Trophoblast cell (in vitro differentiated cells and primary cell): ENCODE data around the gene HOXB9.
A peak's percentile ranks its signal among the peaks of the same experiment; 100 is the strongest.

Source experiments
- DNase-seq, 2 donors: peaks; one replicate each; pipeline ENCODE4 v3.0.0-alpha.2; 2016
- H2AFZ ChIP-seq: 2 replicates; pipeline ENCODE4 v1.6.1; 2013; ENCODE audit warnings: low read length, moderate library complexity, mild to moderate bottlenecking; ENCODE audit not compliant: insufficient read depth, poor library complexity
- H2AK5ac ChIP-seq: 2 replicates; pipeline ENCODE4 v1.6.1; 2013; ENCODE audit warnings: mild to moderate bottlenecking, low read length
- H2BK120ac ChIP-seq: 2 replicates; pipeline ENCODE4 v1.6.1; 2013; ENCODE audit warnings: low read length, mild to moderate bottlenecking, moderate library complexity; ENCODE audit not compliant: insufficient read depth, poor library complexity
- H2BK12ac ChIP-seq: 2 replicates; pipeline ENCODE4 v1.6.1; 2013; ENCODE audit warnings: mild to moderate bottlenecking, low read length, moderate library complexity
- H2BK5ac ChIP-seq: 2 replicates; pipeline ENCODE4 v1.6.1; 2013; ENCODE audit warnings: low read length, low read depth, moderate library complexity, mild to moderate bottlenecking; ENCODE audit not compliant: poor library complexity
- H3K14ac ChIP-seq: 2 replicates; pipeline ENCODE4 v1.6.1; 2013; ENCODE audit warnings: mild to moderate bottlenecking, low read length
- H3K18ac ChIP-seq: 2 replicates; pipeline ENCODE4 v1.6.1; 2013; ENCODE audit warnings: mild to moderate bottlenecking, low read length
- H3K23ac ChIP-seq: 2 replicates; pipeline ENCODE4 v1.6.1; 2013; ENCODE audit warnings: low read length
- H3K27ac ChIP-seq: 2 replicates; pipeline ENCODE4 v1.5.1; 2013; ENCODE audit warnings: low read depth, mild to moderate bottlenecking, inconsistent platforms, low read length, moderate library complexity
- H3K27me3 ChIP-seq: 2 replicates; pipeline ENCODE4 v1.6.1; 2013; ENCODE audit warnings: inconsistent platforms, mild to moderate bottlenecking, low read length, moderate library complexity; ENCODE audit not compliant: insufficient read depth
- H3K36me3 ChIP-seq, 2 experiments: 1 replicate in 1 of 2; 2 replicates in 1 of 2; pipeline ENCODE4 v1.6.1; 2013; ENCODE audit warnings: low read length in 2 of 2, mild to moderate bottlenecking in 2 of 2, moderate library complexity in 1 of 2; ENCODE audit not compliant: insufficient read depth in 2 of 2, control insufficient read depth in 1 of 2
- H3K4ac ChIP-seq: 2 replicates; pipeline ENCODE4 v1.6.1; 2013; ENCODE audit warnings: low read depth, mild to moderate bottlenecking, low read length, moderate library complexity
- H3K4me1 ChIP-seq, 2 experiments: 1 replicate in 1 of 2; 2 replicates in 1 of 2; pipeline ENCODE4 v1.6.1; 2013; ENCODE audit warnings: low read length in 2 of 2, mild to moderate bottlenecking in 2 of 2, moderate library complexity in 1 of 2; ENCODE audit not compliant: insufficient read depth in 2 of 2, control insufficient read depth in 1 of 2
- H3K4me2 ChIP-seq: 2 replicates; pipeline ENCODE4 v1.6.1; 2013; ENCODE audit warnings: inconsistent platforms, mild to moderate bottlenecking, low read length, moderate library complexity
- H3K4me3 ChIP-seq: 2 replicates; pipeline ENCODE4 v1.5.1; 2013; ENCODE audit warnings: mild to moderate bottlenecking, low read depth, low read length, inconsistent platforms
- H3K79me1 ChIP-seq: one replicate; pipeline ENCODE4 v1.6.1; 2013; ENCODE audit warnings: low read length
- H3K79me2 ChIP-seq: 2 replicates; pipeline ENCODE4 v1.6.1; 2013; ENCODE audit warnings: low read length, mild to moderate bottlenecking; ENCODE audit not compliant: control insufficient read depth, insufficient read depth, poor library complexity
- H3K9ac ChIP-seq: 2 replicates; pipeline ENCODE4 v1.6.1; 2013; ENCODE audit warnings: mild to moderate bottlenecking, low read length
- H3K9me3 ChIP-seq: 2 replicates; pipeline ENCODE4 v1.6.1; 2013; ENCODE audit warnings: low read depth, mild to moderate bottlenecking, control low read depth, inconsistent platforms, low read length; ENCODE audit not compliant: insufficient read depth
- H4K12ac ChIP-seq: 2 replicates; pipeline ENCODE4 v1.6.1; 2013; ENCODE audit warnings: low read depth, mild to moderate bottlenecking, low read length, moderate library complexity
- H4K8ac ChIP-seq: 2 replicates; pipeline ENCODE4 v1.6.1; 2013; ENCODE audit warnings: low read depth, mild to moderate bottlenecking, low read length, moderate library complexity
- H4K91ac ChIP-seq: one replicate; pipeline ENCODE4 v1.6.1; 2013; ENCODE audit warnings: low read depth, mild to moderate bottlenecking, low read length, moderate library complexity
- WGBS: extraction: QIAGEN DNeasy Blood & Tissue Kit; methylation state at CpG from one replicate; pipeline ENCODE4 v1.1.7; 2013; ENCODE audit warnings: missing lambda C conversion rate; ENCODE audit not compliant: insufficient read length, insufficient coverage; ENCODE audit errors: extremely low coverage; 5-methylcytosine and 5-hydroxymethylcytosine counted together

Gene HOXB9

DNA sequence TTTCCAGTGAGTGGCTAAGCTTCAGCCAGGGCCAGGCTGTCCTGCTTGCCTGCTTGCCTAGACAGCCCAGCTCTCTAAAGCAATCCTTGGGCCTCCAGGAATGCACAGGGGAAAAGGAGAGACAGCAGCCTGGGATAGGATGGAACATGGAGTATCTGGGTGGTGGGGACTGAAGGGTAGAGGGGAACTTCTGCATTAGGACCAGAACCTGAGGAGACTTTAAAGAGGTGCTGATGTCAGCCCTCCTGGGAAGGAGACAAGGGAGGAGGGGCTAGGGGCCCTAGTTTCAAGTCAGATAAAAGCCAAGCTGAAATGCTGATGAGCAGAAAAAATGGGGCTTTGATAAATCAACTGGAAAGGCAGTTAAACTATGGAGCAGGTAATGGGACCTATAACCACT, 17.1 kb downstream of the HOXB9 start:
- Histone ChIP-seq H2AFZ (no peak overlapping the region), H2BK12ac (no peak overlapping the region), H3K4me3 (no peak overlapping the region), H3K18ac (no peak overlapping the region), H3K14ac (no peak overlapping the region), H2AK5ac (no peak overlapping the region), H3K23ac (no peak overlapping the region), H3K4me2 (no peak overlapping the region), H3K27me3 (peaks cover 34% of the 10 kb centered on the region), H3K79me1 (peaks cover 17% of the 10 kb centered on the region), H3K4me1 (peaks cover 10 to 12% of the 10 kb centered on the region in 2 experiments), H3K9me3 (peaks cover 2% of the 10 kb centered on the region), H3K9ac (no peak overlapping the region), H3K79me2 (peaks cover 5% of the 10 kb centered on the region), H4K12ac (no peak overlapping the region), H3K27ac (no peak overlapping the region), H2BK5ac (no peak overlapping the region), H3K4ac (no peak overlapping the region), H4K8ac (no peak overlapping the region), H4K91ac (no peak overlapping the region), H3K36me3 (no peaks in the 10 kb centered on the region), H2BK120ac (no peak overlapping the region)
- DNase-seq: peak in 1 of 2 donors; percentile 5

DNA sequence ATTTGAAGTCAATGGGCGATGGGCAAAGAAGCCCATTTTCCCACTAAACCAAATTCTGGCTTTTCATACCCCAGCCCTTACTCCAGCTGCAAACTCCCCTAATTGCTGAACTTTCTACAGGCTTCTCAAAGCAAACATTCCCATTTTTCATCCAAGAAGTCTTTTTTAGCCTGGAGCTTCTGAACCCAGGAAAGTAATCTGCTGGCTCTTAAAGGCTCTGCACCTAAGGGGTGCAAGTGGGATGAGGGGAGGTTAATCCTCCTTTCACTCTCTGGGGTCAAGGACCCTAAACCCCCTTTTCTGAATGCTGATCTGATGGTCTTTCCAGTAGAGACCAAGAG, 17.7 kb downstream of the HOXB9 start:
- Histone ChIP-seq H3K23ac (no peak overlapping the region), H3K27me3 (peaks cover 36% of the 10 kb centered on the region), H3K9ac (no peak overlapping the region), H2BK12ac (no peak overlapping the region), H3K4ac (no peak overlapping the region), H3K9me3 (peaks cover 2% of the 10 kb centered on the region), H4K12ac (no peak overlapping the region), H4K8ac (no peak overlapping the region), H2AFZ (no peak overlapping the region), H3K79me2 (peaks cover 5% of the 10 kb centered on the region), H3K79me1 (peaks cover 17% of the 10 kb centered on the region), H3K4me1 (peaks cover 14 to 15% of the 10 kb centered on the region in 2 experiments), H2BK5ac (no peak overlapping the region), H2BK120ac (no peak overlapping the region), H3K4me3 (no peak overlapping the region), H4K91ac (no peak overlapping the region), H3K18ac (no peak overlapping the region), H2AK5ac (no peak overlapping the region), H3K4me2 (no peak overlapping the region), H3K14ac (no peak overlapping the region), H3K36me3 (no peaks in the 10 kb centered on the region), H3K27ac (no peak overlapping the region)
- no CpG with 5 or more reads among the region's 1 CpG for WGBS
- no peak for DNase-seq

DNA sequence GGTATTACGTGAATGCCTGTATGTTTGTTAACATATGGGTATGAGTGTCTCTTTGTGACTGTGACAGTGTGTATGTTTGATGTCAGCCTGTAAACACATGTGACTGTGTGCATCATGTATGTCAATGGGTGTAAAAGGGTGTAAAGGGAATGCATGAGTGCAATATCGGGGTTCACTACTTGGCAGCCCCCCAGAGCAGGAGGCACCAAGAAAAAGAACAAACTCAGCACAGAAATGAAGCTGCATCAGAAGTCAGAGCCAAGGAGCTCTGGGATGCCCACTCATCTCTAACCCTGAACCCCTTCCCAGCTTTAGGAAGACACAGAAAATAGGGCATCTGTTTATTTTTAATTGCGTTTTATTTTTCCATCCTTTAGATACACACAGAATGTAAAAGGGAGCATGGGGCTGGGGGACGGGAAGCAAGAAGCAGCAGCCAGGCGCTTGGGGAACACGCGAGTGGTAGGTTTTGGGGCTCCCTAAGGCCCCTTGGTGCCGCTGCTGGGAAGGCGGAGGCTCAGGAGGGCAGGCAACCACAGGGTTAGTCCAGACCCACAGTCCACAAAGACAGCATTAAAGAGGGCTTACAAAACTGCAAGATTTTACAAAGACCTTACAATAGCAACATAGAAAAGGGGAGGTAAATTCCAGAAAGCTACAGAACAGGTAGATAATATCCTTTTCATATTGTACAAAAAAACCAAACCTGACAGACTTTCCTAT, 19.1 kb downstream of the HOXB9 start:
- Histone ChIP-seq H2BK12ac (no peak overlapping the region), H3K4me1 (peaks cover 13 to 16% of the 10 kb centered on the region in 2 experiments), H3K79me2 (peaks cover 5% of the 10 kb centered on the region), H4K91ac (no peak overlapping the region), H3K9ac (no peak overlapping the region), H3K14ac (no peak overlapping the region), H3K4me2 (no peak overlapping the region), H3K79me1 (peaks cover 17% of the 10 kb centered on the region), H3K4me3 (no peak overlapping the region), H3K9me3 (peaks cover 2% of the 10 kb centered on the region), H3K4ac (no peak overlapping the region), H4K8ac (no peak overlapping the region), H2BK120ac (no peak overlapping the region), H3K27me3 (peaks cover 37% of the 10 kb centered on the region), H2AK5ac (no peak overlapping the region), H3K27ac (no peak overlapping the region), H2AFZ (no peak overlapping the region), H3K23ac (no peak overlapping the region), H2BK5ac (no peak overlapping the region), H3K36me3 (no peaks in the 10 kb centered on the region), H3K18ac (no peak overlapping the region), H4K12ac (no peak overlapping the region)
- DNase-seq: no peak
- WGBS: no CpG with 5 or more reads among the region's 9 CpGs

DNA sequence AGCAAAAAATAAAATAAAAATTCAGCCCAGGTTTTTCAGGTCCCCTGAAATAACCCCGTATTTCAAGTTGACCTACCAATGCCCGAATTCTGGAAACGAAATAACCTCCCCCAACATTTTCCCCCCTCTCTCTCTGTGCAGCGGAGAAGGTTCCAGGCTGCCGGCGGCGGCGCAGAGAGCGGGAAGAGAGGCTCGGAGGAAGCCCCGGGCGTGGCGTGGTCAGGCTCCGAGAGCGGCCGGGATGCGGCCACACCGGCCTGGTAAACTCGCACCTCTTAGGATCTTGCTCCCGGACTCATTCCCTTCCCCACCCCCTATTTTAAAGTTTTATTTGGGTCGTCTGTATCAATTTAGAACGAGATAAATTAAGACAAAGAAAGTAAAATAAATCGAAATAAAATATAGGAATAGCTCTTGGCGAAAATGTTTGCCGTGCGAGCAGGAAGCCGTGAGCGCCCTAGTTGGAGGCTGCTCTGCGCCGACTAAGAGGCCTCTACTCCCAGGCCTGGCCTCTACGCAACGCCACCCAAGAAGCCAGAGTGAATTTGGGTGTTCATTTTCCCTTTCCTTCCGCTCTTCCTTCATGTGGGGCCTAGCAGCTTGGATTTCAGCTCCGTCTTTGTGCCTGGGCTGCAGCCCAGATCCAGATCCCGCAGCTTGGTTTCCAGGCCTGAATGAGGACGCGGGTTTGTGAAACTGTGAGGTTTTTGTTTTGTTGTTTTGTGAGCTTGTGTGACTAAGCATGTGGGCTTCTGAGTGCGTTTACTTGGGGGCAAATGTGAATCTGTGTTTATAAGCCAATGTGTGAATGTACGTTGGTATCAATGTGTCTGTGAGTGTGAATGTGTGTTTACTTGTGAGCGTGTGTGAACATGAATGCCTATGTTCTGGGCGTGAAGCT, 19.9 kb downstream of the HOXB9 start:
- Histone ChIP-seq H2AFZ (no peak overlapping the region), H3K4me3 (peak overlapping the region; percentile 39), H3K79me1 (peaks cover 13% of the 10 kb centered on the region), H3K18ac (no peak overlapping the region), H2BK12ac (peak overlapping the region; percentile 16), H4K91ac (no peak overlapping the region), H3K14ac (no peak overlapping the region), H3K9ac (no peak overlapping the region), H4K8ac (no peak overlapping the region), H2AK5ac (no peak overlapping the region), H3K4me1 (peaks cover 14 to 19% of the 10 kb centered on the region in 2 experiments), H3K4me2 (no peak overlapping the region), H3K9me3 (peaks cover 2% of the 10 kb centered on the region), H3K4ac (no peak overlapping the region), H3K36me3 (no peaks in the 10 kb centered on the region), H3K27ac (no peak overlapping the region), H3K23ac (no peak overlapping the region), H2BK5ac (no peak overlapping the region), H3K27me3 (peaks cover 42% of the 10 kb centered on the region), H4K12ac (no peak overlapping the region), H2BK120ac (no peak overlapping the region), H3K79me2 (peaks cover 5% of the 10 kb centered on the region)
- no peak for DNase-seq
- WGBS: no CpG with 5 or more reads among the region's 41 CpGs
